Measurements from ENCODE around the gene NELFCD.
"Not testable (repeated sequence)": the region's sequence is repeated elsewhere in the genome, so short reads cannot be mapped to it uniquely, and the experiment has no call there.

Gene NELFCD

DNA sequence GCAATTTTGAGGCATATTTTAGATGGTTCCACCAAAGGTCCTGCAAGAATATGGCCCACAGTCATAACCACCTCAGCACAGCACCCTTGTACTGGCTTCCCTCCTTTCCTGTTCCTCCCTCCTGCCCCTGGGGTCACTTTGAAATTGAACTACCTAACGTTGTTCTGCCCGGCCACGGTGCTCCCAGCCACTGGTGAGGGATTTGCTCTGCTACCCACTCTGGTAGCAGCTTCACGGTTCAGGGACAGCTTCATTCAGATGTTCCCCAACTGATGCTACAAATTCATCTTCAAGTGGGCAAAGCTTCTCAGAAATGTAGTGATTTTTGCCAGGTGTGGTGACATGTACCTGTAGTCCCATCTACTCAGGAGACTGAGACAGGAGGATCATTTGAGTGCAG lies 7.9 kb upstream of the NELFCD start:
- DNase-seq (ENCODE audit: low spot score): no peak

DNA sequence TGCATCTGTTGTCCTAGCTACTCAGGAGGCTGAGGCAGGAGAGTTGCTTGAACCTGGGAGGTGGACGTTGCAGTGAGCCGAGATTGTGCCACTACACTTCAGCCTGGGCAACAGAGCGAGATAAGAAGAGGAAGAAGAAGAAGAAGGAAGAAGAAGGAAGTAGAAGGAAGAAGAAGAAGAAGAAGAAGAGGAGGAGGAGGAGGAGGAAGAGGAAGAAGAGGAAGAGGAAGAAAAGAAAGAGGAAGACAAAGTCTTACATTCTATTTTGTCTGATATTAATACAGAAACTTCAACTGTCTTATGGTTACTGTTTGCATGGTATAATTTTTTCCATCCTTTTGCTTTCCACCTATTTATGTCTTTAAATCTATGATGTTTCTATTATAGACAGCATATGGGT lies 7.2 kb upstream of the NELFCD start:
- DNase-seq (ENCODE audit: low spot score): no peak

DNA sequence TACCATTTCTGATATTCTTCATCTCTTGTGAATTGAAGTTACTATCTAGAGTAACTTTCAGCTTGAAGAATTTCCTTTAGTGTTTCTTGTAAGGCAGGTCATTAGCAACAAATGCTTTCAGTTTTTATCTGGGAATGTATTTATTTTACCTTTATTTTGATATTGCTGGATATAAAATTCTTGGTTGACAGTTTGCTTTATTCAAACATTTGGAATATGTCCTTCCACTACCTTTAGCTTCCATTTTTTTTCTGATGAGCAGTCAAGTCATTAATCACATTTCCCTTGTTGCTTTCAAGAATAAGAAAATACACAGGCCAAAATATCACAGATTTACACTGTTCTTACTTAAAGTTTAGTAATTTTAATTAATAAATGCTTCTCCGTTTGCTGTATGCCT lies 5.7 kb upstream of the NELFCD start:
- no peak for DNase-seq (ENCODE audit: low spot score)

DNA sequence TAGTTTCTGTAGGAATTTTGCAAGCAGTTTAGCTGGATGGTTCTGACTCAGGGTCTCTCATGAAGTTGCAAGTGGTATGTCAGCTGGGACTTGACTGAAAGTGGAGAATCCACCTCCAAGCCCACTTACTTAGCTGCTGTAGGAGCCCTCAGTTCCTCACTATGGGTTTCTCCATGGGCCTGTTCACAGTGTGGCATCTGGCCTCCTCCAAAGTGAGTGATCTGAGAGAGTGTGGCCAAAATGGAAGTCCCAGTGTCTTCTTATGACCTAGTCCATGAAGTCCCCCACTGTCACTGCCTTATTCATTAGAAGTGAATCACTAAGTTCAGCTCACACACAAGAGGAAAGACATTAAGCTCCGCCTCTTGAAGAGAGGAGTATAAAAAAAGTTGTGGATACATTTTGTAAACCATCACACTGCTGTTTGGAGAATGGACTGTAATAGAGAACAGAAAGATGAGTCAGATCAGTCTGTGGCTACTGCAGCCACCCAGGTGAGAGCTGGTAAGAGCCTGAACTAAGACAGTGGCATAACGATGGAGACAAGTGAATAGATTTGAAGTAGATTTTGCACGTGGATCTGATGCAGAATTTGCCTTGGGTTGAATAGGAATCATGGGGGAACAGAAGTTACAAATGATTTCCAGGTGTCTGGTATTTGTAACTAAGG lies 4.9 kb upstream of the NELFCD start:
- no peak for DNase-seq (ENCODE audit: low spot score)

DNA sequence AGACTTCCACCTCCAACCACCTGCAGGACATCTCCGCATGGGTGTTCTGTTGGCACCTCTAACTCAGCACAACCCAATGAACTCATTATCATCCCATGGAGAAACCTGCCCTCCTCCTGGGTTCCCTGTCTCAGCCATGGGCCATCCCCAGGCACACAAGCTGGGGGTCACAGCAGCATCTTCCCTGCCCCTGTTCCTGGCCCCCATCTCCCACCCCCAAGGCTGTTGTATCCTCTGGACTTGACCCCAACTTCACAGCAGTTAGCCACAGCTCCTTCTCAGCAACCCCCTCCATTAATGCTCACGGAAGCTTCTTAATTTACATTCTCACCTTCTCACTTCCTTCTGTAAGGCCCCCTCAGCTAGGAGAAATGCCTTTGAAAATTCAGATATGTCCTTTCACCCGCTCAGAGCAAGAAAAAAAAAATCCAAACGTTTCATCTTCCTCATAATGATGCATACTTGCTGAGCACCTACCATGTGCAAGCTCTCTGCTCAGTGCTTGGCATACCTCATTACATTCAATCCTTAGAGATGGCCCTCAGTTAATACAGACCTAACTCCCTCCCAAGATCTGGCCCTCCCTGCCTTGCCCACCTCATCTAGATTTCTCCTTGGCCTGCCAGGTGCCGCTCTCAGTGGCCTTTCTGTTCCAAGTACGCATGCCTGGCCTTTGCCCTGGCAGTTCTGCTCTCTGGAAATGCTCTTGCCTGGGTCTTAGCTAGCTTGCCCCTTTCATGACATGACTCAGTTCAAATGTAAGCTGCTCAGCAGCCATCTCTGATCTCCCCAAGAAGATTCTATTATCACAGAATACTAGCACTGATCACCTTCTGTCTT lies 2.5 kb upstream of the NELFCD start:
- no peak for DNase-seq (ENCODE audit: low spot score)

DNA sequence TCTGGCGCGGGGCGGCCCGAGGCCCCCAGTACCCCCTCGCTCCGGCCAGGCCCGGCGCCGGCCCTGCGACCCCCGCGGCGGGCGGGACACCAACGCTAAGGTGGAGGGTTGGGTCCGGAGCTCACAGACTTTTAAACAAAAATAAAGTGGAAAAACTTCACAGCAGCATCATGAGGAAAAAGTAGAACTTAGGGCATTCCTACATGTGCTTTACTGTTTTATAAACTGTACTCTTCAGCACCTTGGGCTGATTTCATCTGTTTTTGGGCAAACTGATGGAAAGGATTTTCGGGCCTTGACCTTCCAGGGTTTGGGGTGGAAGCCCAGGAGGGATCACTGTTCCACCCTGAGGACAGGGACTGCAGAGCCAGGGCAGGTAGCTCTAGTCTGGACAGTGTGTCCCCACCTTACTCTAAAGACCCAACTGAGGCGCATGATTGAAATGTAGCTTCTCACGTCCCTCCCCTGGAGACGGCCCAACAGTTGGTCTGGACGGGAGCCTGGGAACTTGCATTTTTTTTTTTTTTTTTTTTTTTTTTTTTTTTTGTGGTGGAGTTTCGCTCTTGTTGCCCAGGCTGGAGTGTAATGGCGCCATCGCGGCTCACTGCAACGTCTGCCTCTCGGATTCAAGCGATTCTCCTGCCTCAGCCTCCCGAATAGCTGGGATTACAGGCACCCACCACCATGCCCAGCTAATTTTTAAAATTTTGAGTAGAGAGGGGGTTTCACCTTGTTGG lies 740 bp downstream of the NELFCD start:
- no peak for DNase-seq (ENCODE audit: low spot score)

DNA sequence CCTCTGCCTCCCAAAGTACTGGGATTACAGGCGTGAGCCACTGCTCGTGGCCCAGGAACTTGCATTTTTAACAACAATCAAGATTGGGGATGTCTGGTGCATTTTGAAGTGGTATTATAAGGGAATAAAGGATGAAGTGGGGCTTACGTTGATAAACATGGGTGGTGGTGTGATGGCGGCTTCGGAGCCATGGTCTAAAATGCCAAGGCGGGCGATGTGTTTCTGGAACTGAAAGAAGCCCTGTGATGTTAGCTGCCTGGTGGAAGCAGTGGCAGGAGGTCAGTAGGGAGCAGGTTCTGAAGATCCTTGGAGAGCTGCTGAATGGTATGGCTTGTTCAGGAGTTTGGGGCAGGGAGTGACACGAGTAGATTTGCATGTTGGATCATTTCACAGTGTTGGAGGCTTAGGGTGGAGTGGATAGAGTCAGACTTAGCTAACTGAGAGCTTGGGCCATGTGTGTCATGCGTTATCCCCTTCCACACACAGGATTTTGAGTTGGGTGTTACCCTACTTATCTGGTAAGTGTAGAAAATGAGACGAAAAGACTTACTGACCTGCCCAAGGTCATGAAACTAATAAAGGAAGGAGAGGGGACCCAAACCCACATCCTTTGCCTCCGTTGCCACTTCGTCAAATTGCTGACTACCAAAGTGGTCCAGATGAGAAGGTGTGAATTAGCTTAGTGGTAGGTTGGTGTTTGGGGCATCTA lies 1.5 kb downstream of the NELFCD start:
- DNase-seq (ENCODE audit: low spot score): no peak

DNA sequence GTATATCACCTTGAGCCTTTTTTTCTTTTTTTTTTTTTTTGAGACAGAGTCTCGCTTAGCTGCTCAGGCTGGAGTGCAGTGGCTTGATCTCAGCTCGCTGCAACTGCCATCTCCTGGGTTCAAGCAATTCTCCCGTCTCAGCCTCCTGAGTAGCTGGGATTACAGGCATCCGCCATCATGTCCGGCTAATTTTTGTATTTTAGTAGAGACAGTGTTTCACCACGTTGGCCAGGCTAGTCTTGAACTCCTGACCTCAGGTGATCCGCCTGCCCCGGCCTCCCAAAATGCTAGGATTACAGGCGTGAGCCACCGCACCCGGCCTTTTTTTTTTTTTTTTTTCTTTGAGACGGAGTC lies 2.0 kb downstream of the NELFCD start:
- not testable (repeated sequence) for DNase-seq (ENCODE audit: low spot score)

DNA sequence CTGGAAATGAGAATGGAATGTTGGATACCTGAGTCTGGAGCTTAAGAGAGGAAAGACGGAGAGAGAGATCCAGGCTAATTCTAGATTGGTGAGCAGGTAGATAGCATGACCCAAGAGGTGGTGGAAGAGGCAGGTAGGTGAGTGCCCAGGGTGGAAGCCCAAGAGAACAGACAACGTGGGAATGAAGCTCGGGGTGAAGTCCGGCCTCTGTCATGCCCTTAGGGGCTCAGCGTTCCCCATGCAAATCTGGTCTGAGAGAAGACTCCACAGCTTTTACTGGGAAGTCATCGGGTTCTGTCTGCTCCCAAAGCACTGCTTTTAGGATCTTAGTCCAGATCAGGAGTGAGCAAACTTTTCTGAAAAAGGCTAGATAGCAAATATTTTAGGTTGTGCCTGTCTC lies 3.6 kb downstream of the NELFCD start:
- no peak for DNase-seq (ENCODE audit: low spot score)

DNA sequence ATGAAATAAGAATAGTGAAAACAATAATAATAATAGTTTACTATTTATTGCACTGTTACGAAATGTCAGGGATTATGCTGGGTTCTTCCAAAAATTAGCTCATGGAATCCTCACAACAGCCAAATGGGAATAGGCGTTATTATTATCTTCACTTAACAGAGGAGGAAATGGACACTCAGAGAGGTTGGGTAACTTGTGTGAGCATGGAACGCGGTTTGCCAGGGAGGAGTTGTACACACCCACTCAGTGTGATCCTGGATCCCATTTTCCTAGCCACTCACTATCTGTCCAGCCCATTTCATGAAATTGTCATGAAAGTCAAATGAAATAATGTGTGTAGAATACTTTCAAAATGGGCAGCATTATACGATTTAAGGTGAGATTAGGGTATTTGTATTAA lies 4.6 kb downstream of the NELFCD start:
- DNase-seq (ENCODE audit: low spot score): no peak

DNA sequence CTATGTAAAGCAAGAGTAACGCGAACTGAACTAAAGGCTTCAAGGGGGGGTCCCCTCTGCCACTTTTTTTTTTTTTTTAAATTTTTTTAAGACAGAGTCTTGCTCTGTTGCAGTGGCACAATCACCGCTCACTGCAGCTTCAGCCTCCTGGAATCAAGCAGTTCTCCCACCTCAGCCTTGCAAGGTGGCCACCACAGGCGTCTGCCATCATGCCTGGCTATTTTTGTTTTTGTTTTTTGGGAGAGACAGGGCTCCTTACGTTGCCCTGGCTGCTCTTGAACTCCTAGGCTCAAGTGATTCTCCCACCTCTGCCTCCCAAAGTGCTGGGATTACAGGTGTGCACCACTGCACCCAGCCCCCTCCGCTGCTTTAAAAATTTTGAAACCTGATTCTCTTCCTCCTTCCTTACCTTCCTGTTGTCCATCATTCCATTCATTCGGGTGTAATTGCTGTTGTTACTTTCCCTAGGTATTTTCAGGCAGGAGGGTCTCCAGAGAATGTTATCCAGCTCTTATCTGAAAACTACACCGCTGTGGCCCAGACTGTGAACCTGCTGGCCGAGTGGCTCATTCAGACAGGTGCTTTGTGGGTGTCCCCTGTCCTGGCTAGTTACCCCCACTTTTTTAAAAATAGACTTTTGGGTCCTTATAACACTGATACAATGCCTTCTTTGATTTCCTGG lies 5.4 kb downstream of the NELFCD start:
- no peak for DNase-seq (ENCODE audit: low spot score)

DNA sequence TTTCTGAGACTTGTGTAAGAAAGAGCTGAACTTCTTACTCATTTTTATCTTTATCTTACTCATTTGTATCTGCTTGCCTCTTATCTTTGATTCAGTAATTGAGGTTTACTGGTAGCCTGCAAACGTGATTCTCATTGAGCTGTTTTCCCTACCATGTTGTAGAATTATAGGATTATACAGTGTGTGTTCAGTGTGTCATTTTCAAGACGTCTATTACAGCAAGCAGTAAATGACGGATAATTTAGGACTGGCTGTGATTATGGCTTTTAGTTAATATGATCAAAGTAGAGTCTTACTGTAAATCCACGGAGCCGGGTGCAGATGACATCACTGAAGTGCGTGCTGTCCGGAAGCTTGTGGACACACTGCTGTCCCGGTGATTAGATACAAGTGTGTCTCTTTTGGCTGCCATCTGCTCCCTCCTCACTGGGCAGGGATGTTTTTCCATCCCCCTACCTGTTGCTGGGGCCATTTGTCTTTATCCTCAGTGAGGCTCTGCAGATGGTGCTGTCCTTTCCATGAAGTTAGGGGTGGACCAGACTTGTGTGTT lies 6.0 kb downstream of the NELFCD start:
- no peak for DNase-seq (ENCODE audit: low spot score)

DNA sequence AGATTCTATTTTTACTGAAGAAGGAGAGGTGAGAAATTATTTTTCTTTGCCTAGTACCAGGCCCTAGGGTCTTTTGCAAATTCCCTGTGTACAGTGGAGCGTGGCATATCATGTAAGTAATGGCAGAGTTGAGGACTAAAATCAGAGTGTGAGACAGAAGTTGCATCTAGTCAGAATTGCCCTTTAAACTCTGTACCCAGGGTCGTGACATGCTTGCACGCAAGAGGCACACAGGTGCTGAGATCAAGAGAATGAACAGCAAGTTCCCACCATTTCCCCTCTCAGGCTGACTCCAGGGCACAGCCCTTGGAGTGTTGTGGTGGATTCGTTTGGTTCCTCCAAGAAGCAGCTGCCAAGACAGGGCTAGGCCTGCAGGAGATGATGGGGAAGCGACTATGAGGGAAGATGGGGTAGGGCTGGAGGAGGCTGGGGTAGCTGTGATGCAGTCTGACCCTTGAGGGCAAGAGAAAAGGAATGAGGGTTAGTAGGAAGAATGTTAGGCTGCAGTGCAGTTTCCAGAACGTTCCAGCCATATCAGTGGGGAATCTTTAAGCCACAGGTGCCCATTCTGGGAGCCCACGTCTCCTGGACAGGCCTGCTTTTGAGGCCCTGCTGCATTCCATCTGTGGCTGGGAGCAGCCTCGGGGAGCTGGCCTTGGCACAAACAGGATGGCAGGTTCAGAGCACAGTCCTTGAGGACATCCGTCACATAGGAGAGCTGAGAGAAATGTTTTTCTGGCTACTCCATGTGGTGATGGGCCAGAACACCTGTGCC lies 6.9 kb downstream of the NELFCD start:
- DNase-seq (ENCODE audit: low spot score): no peak

DNA sequence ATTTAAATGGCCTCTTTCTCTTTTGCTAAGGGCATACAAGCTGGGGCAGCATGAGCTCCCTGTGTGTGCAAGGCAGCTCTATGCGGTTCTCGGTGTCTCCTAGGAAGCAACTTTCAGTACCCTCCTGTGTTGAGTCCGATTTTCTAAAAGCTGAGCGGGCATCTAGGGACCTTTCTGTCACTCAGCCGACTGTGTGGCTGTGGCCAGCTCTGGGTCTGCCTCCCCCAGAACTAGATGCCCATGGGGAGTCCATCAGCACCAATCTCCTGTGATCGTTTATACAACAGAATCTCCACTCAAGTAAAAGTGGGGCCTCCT lies 7.5 kb downstream of the NELFCD start:
- no peak for DNase-seq (ENCODE audit: low spot score)

DNA sequence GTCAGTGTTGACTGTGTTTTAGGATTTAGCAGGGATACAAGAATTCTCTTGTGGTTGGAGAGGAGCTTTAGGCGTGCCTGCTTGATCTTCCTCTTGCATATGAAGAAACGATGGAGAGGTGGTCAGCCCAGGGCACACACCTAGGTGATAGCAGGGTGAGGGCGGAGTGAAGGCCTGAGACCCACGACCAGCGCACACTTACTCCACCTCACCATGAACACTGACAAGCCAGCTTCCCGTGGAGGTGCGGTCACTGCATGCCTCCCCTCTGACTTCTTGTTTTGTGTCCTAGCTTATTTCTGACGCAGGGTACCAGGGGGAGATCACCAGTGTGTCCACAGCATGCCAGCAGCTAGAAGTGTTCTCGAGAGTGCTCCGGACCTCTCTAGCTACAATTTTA lies 8.1 kb downstream of the NELFCD start:
- DNase-seq (ENCODE audit: low spot score): no peak

DNA sequence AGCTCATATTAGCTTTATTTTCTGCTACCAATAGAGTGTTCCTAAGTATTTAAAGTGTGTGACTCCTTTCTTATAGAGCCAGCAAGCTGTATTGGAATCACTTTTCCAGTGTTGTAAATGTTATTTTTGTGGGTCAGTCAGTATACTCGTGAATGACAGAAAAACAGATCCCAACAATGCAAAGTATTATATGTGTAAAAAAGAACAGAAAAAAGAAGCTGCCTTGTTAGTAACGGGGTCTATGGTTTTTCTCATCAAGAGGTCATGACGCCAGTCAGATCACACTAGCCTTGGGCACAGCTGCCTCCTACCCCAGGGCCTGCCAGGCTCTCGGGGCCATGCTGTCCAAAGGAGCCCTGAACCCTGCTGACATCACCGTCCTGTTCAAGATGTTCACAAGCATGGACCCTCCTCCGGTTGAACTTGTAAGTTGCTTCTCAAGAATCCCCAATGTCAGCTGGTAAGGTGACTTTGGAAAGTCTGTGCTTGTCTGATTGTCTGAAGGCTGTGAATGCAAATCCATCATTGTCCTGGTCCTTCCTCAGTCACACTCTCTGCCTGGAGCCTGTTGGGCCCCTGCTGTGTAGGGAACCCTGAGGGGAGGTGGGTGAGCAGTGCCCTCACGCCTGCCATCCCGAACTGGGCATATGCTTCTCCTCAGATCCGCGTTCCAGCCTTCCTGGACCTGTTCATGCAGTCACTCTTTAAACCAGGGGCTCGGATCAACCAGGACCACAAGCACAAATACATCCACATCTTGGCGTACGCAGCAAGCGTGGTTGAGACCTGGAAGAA lies 9.8 kb downstream of the NELFCD start:
- no peak for DNase-seq (ENCODE audit: low spot score)

DNA sequence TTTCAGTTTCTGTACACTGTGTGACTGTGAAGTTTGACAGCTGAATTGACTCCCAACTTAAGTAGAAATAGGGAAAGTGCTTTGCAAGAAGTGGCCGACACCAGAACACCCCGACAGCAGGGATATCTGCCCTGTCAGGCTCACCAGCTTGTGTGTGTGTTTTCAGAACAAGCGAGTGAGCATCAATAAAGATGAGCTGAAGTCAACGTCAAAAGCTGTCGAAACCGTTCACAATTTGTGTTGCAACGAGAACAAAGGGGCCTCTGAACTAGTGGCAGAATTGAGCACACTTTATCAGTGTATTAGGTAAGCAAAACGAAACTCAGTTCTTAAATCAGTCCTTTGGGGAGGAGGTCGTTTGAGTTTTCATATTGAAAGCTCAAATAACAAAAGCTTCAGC lies 10.7 kb downstream of the NELFCD start:
- no peak for DNase-seq (ENCODE audit: low spot score)

DNA sequence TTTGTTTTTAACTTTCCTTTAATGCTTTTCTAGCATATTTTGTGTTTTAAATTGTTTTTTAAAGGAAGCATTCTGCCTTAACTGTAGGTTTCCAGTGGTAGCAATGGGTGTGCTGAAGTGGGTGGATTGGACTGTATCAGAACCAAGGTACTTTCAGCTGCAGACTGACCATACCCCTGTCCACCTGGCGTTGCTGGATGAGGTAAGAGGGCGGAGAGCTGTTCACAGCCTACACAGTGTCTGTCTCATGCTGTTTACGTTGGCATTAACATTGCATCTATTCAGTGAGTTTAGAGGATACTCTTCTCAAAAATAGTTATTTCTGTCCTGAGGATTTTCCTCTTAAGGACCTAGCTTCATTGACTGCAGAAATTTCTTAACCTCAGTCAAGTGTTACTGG lies 11.9 kb downstream of the NELFCD start:
- DNase-seq (ENCODE audit: low spot score): no peak

DNA sequence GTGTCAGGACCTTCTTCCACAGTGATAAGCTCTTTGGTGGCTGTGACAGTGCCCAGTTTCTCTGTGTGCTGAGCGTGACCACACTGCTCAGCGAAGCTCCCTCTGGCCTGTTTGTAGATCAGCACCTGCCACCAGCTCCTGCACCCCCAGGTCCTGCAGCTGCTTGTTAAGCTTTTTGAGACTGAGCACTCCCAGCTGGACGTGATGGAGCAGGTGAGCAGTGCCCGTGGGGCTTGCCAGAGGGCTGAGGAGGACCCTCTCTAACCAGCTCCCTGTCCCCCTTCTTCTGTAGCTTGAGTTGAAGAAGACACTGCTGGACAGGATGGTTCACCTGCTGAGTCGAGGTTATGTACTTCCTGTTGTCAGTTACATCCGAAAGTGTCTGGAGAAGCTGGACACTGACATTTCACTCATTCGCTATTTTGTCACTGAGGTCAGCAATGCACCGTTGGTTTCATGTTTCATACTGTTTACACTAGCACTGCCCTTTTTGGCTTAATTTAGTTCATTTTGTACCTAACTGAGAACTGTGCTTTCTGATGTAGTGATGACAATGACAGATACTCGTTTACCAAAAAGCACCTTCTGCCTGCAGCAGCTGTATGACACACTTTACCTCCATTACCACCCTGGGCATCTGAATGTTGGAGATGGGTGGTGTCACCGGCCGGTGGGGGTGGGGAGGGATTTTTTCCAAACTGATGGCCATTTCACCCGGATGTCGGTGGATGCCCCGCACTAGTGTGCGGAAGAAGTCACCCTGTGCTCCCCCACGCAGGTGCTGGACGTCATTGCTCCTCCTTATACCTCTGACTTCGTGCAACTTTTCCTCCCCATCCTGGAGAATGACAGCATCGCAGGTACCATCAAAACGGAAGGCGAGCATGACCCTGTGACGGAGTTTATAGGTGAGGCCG lies 12.5 kb downstream of the NELFCD start:
- DNase-seq (ENCODE audit: low spot score): no peak

Data from CD4-positive, alpha-beta T cell treated with Interleukin-6 at 100 ng/mL for 8 hours (primary cell).